ENCODE measurements around the gene NFIA. TPM values are rescaled to one million over a fixed set of nuclear protein-coding genes. Genes with fewer than 3 reads are reported as not detected.

NFIA gene
- total and polyA plus RNA-seq, 2 of the 13 experiments (the other 11 are each of a cell fraction or from before 2014, with no cell fraction given) = 14.7 to 28.5 TPM

- TF ChIP-seq ZHX2 (IDR thresholded peaks at IDR 0.05; ENCODE audit: low read depth) (no peak), ZHX2 (CRISPR knock-in tag; IDR thresholded peaks at IDR 0.05; ENCODE audit: borderline replicate concordance) (no peak), ZNF563 (CRISPR knock-in tag; IDR thresholded peaks at IDR 0.05) (no peak), ZNF782 (CRISPR knock-in tag; IDR thresholded peaks at IDR 0.05; ENCODE audit: borderline replicate concordance) (no peak), MED1 (CRISPR knock-in tag; IDR thresholded peaks at IDR 0.05) (no peak), ZNF501 (CRISPR knock-in tag; IDR thresholded peaks at IDR 0.05) (no peak), PAF1 (CRISPR knock-in tag; IDR thresholded peaks at IDR 0.05) (no peak), BATF2 (CRISPR knock-in tag; IDR thresholded peaks at IDR 0.05) (no peak), TARDBP (CRISPR knock-in tag; IDR thresholded peaks at IDR 0.05) (no peak), ADNP (CRISPR knock-in tag; IDR thresholded peaks at IDR 0.05) (no peak), ZBTB40 (IDR thresholded peaks at IDR 0.05) (no peak), ZBTB40 (CRISPR knock-in tag; IDR thresholded peaks at IDR 0.05) (no peak)
Measured at GRCh38 chr1:61486783-61487536, 404.6 kb downstream of the NFIA start (continued).
